ENCODE measurements around the gene GATC.

GATC gene

DNA sequence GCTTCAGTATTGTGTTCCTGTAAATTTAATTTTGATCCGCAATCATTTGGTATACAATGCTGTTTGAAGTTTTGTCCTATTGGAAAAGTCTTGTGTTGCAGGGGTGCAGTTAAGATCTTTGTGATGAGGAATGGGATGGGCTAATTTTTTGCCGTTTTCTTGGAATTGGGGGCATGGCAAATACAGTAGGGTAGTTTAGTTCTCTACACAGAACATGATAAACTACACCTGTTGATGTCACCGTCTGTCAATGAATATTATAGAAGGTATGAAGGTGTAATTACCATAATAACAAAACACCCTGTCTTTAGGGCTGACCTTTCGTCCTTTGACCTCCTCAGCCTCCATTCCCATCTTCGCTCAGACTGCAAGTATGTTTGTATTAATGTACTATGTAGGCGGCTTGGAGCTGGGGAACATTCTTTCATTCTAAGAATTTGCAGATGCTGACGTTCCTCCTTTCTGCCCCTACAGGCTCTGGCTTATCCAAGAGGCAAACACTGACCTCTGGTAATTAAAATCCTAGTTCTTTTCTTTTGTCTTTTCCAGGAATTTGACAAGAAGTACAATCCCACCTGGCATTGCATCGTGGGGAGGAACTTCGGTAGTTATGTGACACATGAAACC is 51.4 kb downstream of the GATC start:
- DNase-seq (ENCODE audit: low read depth in 2 of 2), result no peak

DNA sequence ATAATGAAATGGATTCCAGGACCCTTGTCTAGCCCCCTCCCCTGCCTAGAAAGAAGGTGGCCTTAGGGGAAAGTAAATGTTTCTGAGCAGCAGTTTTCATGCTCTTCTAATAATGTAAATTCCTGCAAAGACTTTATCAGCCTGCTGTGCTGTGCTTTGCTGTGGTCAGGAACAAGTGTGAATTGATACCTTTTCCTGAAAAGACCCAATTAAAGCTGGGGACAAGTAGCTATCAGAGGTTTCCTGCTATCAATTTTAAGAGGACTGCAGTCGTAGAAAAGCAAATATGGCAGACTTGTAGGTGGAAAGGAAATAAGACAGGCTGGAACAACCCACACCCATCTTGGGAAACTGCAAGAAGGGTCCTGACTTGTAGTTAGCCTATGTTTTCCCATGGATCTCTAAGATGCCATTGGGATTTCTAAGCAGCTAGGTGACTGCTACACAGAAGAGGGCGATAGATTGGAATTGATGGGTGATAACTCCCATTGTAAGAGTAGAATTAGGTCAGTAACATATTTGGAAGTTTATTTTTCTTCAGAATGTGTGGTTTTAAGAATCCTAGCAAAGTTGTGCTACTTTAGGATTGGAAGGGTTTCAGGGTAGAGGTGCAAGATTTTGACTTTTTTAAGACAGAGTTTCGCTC is 52.7 kb downstream of the GATC start:
- DNase-seq (ENCODE audit: low read depth in 2 of 2), result no peak

DNA sequence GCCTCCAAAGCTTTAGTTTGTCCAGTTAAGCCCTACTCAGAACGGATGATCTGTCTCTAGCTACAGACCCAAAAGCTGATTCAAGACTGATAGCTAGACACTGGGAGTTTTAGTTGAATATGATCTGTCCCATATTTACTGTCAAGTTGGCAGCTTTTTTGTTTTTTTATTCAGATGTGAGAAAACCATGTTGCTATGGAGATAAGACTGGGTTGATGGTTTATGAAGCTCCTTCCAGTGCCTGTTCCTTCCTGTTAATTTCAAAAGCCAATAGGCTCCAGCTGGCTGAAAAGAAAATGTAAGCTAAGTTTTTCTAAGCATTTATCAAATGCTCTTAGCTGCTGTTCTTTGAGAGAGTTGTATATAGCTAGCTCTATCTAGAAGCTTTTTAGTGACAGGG is 54.3 kb downstream of the GATC start:
- DNase-seq (ENCODE audit: low read depth in 2 of 2), result no peak

DNA sequence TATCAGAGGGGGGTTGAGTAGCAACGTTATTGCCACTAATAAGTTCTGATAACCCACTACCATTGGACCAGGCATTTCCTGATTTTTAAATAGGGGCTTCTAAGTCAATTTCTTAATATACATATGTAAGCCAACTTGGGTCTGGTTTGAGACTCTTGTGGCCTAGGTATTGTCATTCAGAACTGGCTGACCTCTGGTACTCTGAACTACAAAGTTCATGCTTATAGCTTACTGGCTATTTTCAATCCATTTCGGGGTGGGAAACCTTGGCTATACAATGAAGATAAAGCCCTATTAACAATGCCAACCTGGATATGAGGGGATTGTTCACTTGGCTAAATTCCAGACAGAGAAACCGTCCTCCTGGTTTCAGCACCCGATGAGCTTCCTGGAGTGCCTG is 58.3 kb downstream of the GATC start:
- no peak for DNase-seq (ENCODE audit: low read depth in 2 of 2)

DNA sequence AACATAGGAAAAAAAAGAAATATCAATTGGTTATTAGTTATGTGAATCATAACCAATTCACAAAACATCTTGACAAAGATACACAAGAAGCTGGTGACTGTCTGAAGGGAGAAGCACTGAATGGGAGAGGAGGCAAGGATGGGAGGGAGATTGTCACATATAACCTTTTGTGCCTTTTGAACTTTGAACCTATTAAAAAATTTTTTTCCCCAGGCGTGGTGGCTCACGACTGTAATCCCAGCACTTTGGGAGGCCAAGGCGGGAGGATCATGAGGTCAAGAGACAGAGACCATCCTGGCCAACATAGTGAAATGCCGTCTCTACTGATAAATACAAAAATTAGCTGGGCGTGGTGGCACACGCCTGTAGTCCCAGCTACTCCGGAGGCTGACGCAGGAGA is 62.3 kb downstream of the GATC start:
- DNase-seq (ENCODE audit: low read depth in 2 of 2), result no peak
